GM21717 (cell line): ENCODE measurements around the gene TSFM.
"Not testable (repeated sequence)": the region's sequence is repeated elsewhere in the genome, so short reads cannot be mapped to it uniquely, and the experiment has no call there.

ENCODE experiments used
- ATAC-seq: cut with Tn5 transposase; IDR thresholded peaks from one replicate; pipeline ENCODE4 v1.9.1; 2021; ENCODE audit warnings: mild to moderate bottlenecking, moderate library complexity; ENCODE audit not compliant: unreplicated experiment

The TSFM gene

GRCh38 chr12:57813971-57814772 is 31.6 kb downstream of the TSFM start:
- ATAC-seq = no peak

- ATAC-seq = no peak
These were observed 32.8 kb downstream of the TSFM start for GRCh38 chr12:57815177-57816000.

GRCh38 chr12:57816001-57816854 is 33.6 kb downstream of the TSFM start:
- no peak for ATAC-seq

- ATAC-seq = no peak
These were observed 34.2 kb downstream of the TSFM start for GRCh38 chr12:57816855-57817151.

GRCh38 chr12:57817261-57817989 is 34.8 kb downstream of the TSFM start:
- no peak for ATAC-seq

- ATAC-seq = not testable (repeated sequence)
These were observed 35.4 kb downstream of the TSFM start for GRCh38 chr12:57817990-57818331.

GRCh38 chr12:57820119-57820518 is 37.5 kb downstream of the TSFM start:
- not testable (repeated sequence) for ATAC-seq

- ATAC-seq = not testable (repeated sequence)
These were observed 38.4 kb downstream of the TSFM start for GRCh38 chr12:57821015-57821414.

GRCh38 chr12:57821474-57822214 is 39.1 kb downstream of the TSFM start:
- ATAC-seq = no peak

- ATAC-seq = no peak
These were observed 40.0 kb downstream of the TSFM start for GRCh38 chr12:57822392-57823130.

GRCh38 chr12:57823131-57823907 is 40.7 kb downstream of the TSFM start:
- ATAC-seq = no peak

- ATAC-seq = no peak
These were observed 41.5 kb downstream of the TSFM start for GRCh38 chr12:57823908-57824640.

GRCh38 chr12:57825451-57825850 is 42.9 kb downstream of the TSFM start:
- ATAC-seq = no peak

- ATAC-seq = no peak
These were observed 43.8 kb downstream of the TSFM start for GRCh38 chr12:57826400-57826799.

GRCh38 chr12:57826966-57827365 is 44.4 kb downstream of the TSFM start:
- ATAC-seq = no peak

- no peak for ATAC-seq
These were observed 46.6 kb downstream of the TSFM start for GRCh38 chr12:57829025-57829777.

- ATAC-seq = no peak
These were observed 47.8 kb downstream of the TSFM start for GRCh38 chr12:57830393-57830792.
